SK-N-MC (cell line): ENCODE data around the gene MSMB.

Source experiments
- EZH2 ChIP-seq: fragments of 200-600 bp; sonication (generic); IDR thresholded peaks from one replicate; pipeline ENCODE4 v1.6.1; 2017; ENCODE audit warnings: antibody characterized with exemption
- FOXP2 ChIP-seq: optimal IDR thresholded peaks from 2 replicates; pipeline ENCODE3; 2011; ENCODE audit warnings: mild to moderate bottlenecking, moderate library complexity; ENCODE audit not compliant: insufficient read depth; ENCODE audit errors: extremely low read length, control extremely low read depth
- POLR2AphosphoS5 ChIP-seq: IDR thresholded peaks from 2 replicates; pipeline ENCODE4 v1.6.1; 2012; ENCODE audit warnings: mild to moderate bottlenecking, low read depth, low read length, borderline replicate concordance

DNA sequence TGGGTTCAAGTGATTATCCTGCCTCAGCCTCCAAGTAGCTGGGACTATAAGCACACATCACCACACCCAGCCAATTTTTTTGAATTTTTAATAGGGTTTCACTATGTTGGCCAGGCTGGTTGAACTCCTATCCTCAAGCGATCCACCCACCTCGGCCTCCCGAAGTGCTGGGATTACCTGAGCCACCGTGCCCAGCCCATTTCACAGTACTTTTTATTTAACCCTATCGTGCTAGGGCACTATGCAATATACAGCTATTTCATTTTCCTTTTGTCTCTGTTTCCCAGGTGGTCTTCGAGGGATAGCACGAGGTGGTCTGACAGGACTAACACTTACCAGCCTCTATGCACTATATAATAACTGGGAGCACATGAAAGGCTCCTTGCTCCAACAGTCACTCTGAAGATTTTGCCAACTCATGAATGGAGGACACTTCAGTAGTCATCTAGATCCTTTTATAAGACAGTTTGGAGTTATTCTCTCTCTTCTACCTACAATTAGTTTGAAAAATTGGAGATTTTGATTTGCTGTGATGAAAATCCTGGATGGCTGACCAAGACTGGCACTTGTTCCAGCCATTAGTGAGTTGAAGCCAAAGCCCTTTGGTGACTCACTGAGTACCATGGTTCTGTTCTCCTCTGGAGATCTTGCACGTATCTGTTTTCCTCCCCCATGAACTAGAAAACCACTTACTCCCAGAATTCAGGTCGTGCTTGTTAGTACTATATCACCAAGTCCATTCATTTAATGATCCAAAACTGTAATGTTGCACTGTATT, 43.0 kb downstream of the MSMB start:
- TF ChIP-seq EZH2 = no peak
- TF ChIP-seq POLR2AphosphoS5 = no peak
- no peak for TF ChIP-seq FOXP2
